ENCODE results near the gene RAD23B.

RAD23B gene

DNA sequence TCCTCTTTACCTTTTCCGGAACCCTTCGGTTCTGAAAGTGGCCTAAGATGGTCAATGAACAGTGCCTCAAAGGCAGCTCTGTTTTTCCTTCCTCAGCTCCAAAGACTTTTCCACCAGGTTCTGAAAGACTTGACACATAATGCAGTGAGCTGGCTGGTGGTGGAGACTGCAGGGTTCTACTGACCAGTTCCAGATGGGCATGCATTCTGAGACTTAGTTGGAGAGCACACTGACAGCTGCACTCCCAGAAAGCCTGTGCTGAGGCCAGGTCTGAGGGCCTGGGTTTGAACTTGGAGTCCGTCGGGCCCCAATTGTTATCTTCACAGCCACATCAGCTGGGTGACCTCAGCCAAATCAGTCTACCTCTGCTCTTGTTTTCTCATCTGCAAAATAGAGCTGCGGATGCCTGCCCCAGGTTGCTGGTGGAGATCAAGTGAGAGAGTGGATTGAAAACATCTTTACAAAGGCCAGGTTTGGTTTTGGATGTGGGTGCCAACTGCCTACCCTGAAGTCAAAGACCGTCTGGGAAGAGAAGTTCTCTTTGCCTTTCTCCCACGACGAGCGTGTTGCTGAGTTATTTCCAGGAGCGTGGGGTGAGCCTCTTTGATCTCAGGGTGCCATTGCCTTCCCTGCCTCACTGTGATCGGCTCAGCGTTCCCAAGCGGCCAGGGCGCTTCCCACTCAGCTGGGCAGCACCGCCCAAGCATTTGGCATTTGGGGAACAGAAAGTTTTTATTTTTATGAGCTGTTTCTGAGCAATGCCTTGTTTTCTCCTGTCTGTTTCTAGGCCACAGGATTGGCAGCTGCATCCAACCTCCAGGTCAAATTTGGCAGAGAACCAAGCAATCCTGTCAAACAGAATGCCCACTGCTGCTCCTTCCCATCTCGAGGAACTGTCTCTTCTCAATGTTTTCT, 54.9 kb downstream of the RAD23B start:
- DNase-seq, result no peak

DNA sequence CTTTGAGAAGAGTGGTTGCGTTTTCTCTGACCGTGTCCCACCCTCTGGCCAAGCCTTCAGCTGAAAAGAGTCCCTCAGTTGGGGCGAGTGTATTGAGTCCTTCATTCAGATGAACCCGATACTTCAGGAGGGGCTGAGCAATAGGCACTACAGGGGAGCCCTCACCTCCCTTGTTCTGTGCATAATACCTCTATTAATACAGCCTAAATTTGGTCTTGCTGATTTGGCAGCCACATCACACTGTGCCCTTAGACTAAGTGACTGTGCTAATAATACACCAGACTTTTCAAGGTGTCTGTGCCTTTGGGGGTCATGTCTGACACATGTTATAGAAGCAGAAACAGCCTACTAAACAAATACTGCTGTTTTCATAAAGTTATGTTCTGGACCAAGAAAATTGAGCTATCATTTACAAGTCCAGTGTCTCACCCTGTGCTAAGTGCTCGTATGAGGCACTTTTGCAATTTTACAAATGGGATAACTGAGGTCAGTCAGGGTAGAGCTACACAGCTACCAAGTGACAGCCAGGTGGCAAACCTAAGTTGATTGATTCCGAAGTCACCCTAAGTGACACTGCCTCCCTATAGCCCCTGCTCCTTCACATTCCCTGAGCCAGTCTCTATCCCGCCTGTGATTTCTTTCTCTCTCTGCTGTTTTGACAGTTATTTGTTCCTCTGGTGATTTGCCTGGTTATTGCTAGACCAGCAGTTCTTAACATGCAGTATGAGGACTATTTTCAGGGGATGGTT, 56.0 kb downstream of the RAD23B start:
- no peak for DNase-seq

GRCh38 chr9:107340920-107341632, 58.0 kb downstream of the RAD23B start:
- peak; percentile 78 for DNase-seq

DNA sequence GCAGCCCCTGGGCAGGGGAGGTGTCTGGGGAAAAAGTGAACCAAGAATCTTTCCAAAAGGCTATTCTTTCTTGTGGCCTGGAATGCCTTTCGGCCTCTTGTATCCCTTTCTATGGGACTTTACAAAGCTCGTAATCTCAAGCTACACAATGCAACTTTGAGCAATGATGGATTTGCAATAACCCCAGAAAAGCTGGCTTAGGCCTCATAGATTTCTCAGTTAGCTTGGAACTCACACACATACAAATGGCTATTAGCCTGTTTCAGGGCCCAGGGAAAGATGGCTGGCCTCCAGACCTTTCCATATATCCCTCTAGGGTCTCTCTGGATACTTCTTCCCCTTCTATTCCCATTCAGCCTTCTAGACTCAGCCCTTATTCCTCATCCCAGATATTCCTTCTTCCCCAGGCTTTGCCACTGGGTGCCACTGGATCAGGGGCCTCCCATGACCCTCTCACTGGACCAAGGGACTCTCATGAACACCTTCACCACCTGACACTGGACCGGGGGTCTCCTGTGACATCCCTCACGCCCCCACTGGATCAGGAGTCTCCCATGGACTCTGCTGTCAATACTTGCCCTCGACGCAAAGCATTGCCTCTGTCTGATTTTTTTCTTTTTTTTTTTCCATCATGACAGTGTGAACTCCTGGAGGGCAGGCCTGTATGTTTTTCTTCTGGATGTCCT, 59.5 kb downstream of the RAD23B start:
- no peak for DNase-seq

GRCh38 chr9:107345327-107345726, 62.2 kb downstream of the RAD23B start:
- DNase-seq, result no peak

GRCh38 chr9:107348836-107349235, 65.8 kb downstream of the RAD23B start:
- no peak for DNase-seq

GRCh38 chr9:107350443-107350842, 67.4 kb downstream of the RAD23B start:
- no peak for DNase-seq

DNA sequence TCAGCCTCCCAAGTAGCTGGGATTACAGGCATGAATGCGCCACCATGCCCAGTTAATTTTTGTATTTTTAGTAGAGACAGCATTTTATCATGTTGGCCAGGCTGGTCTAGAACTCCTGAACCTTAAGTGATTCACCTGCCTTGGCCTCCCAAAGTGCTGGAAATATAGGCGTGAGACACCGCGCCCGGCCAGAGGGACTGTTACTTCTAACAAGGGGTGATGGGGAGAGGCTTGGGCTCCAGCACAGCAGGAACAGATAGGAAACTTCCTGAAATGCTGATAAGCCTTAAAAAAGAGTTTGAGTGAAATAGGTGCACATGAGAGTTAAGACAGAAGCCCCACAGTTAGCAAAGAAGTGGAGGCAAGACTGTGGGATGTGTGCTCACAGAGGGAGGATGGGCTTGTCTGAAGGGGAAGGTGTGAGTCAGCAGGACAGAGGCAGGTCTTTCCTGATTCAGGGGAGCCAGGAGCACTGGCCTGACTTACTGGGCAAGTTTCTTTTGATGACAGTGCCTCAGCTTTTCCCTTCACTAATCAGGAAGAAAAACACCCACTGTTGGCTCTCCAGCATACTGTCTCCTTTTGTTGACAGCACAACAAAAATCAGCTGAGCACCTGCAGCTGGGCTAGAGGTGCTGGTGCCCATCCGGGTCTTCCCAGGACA, 68.4 kb downstream of the RAD23B start:
- DNase-seq, result no peak

DNA sequence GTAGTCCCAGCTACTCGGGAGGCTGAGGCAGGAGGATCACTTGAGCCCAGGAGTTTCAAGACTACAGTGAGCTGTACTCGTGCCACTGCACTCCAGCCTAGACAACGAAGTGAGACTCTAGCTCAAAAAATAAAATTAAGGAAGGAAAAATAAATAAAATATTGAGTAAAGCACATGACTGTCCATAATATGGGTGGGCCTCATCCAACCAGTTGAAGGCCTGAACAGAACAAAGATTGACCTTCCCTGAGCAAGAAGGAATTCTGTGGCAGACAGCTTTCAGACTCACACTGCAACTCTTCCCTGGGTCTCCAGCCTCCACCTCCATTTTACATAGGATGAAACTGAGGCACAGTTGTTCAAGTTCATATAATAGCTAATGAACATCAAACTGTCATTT, 72.3 kb downstream of the RAD23B start:
- DNase-seq, result no peak

- DNase-seq, result no peak
These were observed 75.9 kb downstream of the RAD23B start for GRCh38 chr9:107358986-107359385.

DNA sequence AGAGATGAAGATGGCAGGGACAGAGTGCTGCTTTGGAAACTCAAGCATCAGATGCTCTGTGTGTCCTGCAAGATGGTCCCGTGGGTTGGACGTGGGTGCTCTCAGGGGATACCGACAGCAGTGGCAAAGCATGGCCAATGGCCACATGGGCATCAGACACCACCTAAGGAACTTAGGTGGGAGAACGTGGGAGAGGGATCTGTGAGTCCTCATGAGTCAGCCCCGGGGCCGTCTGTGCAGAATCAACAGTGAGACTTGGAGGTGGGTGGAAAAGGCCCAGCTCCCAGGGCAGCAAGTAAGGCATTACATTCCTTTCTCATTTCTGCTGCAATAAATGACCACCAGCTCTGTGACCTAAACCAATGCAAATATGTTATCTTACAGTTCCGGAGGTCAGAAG, 77.0 kb downstream of the RAD23B start:
- no peak for DNase-seq

DNA sequence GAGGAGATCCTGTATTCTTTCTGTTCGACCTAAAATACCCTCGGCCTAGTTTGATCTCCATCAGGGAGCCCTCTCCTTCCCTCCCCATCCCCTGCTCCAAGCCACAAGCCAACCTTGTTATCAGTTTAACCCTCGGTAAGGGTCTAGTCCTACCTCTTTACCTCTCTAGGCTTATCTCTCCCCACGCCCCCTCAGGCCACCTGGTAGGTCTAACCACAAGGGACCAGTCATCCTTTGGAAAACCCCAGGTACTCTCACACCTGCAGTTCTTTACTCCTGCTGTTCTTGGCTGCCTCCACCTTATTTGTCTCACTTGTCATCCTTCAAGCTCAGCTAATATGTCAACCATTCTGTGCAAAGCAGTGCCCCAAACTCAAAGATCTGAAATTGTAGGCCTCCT, 78.7 kb downstream of the RAD23B start:
- DNase-seq, result no peak

- DNase-seq, result no peak
These were observed 80.6 kb downstream of the RAD23B start for GRCh38 chr9:107363516-107364152.

DNA sequence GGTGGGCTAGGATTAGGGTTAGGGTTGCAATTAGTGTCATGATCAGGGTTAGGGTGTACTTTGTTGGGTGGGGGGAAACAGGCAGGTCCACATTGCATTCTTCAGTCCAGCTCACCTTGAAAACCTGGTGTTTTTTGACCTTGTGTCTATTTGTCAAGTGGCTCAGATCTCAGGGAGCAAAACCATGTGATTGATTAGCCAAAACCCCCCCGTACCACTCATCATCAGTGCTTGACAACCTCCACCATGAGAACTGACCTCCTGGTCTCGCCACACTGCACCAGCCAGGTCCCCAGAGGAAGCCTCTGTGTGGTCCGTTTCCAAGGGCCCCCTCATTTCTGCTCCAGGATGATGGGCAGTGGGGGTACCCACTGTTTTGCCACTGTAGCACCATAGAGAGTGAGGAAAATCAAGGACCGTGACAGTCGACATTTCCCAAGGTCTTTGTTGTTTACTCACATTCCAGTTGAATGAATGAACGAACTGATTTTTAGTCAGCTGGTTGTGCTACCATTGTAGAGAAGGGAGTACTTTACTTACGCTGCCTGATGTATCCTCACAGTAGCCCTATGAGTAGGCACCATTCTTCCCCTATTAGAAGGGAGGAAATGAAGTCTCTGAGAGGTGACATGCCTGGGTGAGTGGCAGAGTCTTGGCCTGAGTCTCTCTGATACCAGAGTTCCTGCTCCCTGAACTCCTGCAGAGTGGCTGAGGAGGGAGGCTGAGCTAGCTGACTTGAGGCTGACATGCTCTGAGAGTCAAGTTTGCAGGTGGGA, 84.8 kb downstream of the RAD23B start:
- no peak for DNase-seq

DNA sequence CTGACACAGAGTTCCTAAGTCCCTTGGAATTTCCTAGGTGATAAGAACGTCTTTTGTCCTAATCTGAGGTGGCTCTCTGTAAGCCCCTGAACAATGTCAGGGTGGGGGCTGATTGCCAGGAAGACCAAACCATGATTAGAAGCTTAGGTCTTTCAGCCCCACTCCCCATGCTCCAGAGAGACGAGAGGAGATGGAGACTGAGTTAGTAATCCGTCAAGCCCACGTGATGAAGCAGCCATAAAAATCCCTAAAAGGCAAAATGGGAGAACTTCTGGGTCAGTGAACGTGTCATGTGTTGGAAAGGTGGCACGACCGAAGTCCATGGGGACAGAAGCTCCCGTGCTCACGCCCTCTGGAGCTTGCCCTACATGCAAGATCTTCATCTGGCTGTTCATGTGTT, 85.6 kb downstream of the RAD23B start:
- no peak for DNase-seq

- no peak for DNase-seq
These were observed 90.7 kb downstream of the RAD23B start for GRCh38 chr9:107373809-107374208.

- DNase-seq, result no peak
These were observed 91.9 kb downstream of the RAD23B start for GRCh38 chr9:107375001-107375400.

GRCh38 chr9:107375651-107376369, 92.7 kb downstream of the RAD23B start:
- no peak for DNase-seq

DNA sequence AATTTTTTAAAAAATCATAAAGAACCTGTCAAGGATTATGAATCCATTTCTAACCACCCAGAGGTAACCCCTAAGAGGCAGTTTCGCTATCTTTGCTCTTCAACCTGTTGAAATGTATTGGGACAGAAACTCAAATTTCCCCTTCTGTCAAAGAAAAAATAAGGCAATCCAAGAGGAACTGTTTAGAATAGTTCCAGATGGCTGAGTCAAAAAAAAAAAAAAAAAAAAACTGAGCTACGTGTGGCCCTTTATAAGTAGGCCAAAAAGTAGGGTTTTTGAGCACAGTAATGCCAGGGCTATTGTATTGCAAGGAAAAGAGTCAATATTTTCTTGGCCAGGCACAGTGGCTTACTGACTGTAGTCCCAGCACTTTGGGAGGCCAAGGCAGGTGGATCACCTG, 94.9 kb downstream of the RAD23B start:
- DNase-seq, result no peak

Measured in stimulated activated CD4-positive, alpha-beta T cell treated with anti-CD3 and anti-CD28 coated beads, Interleukin-1b, Interleukin-23, amount 100 ng/mL, for 48 hours (primary cell).